SU-DHL-6 (cell line): Measurements from ENCODE around the gene KDSR.

Experiments
- CTCF ChIP-seq: fragments of 200-600 bp; sonication (generic); IDR thresholded peaks from one replicate; pipeline ENCODE4 v1.5.1; 2017; ENCODE audit warnings: antibody characterized with exemption, mild to moderate bottlenecking, low read length, moderate library complexity; ENCODE audit not compliant: insufficient read depth, poor library complexity, severe bottlenecking
- EZH2phosphoT487 ChIP-seq: fragments of 200-600 bp; sonication (generic), shearing (Covaris generic); conservative IDR thresholded peaks from 2 replicates; pipeline ENCODE4 v1.6.1; 2018; ENCODE audit warnings: mild to moderate bottlenecking, antibody characterized with exemption, low read length, moderate library complexity, mixed read lengths

- TF ChIP-seq CTCF (no peak), EZH2phosphoT487 (no peak)
These were observed 573 bp downstream of the KDSR start for GRCh38 chr18:63366213-63367052.
